ENCODE measurements around the gene TBC1D25. TPM values are rescaled to one million over a fixed set of nuclear protein-coding genes. Genes with fewer than 3 reads are reported as not detected.
A peak's percentile ranks its signal among the peaks of the same experiment; 100 is the strongest.

The TBC1D25 gene
- total RNA-seq, 1 donor from 2014 or later, result 14.6 TPM

- no peaks in the 10 kb centered on the region for H3K27me3 ChIP-seq
- peak; percentile 62 for ATAC-seq
- no peak for DNase-seq
- H3K9me3 ChIP-seq, result no peaks in the 10 kb centered on the region
- no peak overlapping the region for H3K27ac ChIP-seq
- TF ChIP-seq CTCF (IDR thresholded peaks at IDR 0.05), result peak; percentile 27
- no peaks in the 10 kb centered on the region for H3K36me3 ChIP-seq
- intact Hi-C loops (cut with DNase I), result no loop called here
- no peak overlapping the region for H3K4me3 ChIP-seq
- no peaks in the 10 kb centered on the region for H3K4me1 ChIP-seq
These were observed 45.6 kb upstream of the TBC1D25 start for GRCh38 chrX:48493890-48494364.

GRCh38 chrX:48496660-48497059 is 42.9 kb upstream of the TBC1D25 start:
- Histone ChIP-seq H3K4me1 (no peaks in the 10 kb centered on the region), H3K36me3 (no peaks in the 10 kb centered on the region), H3K9me3 (no peaks in the 10 kb centered on the region), H3K4me3 (no peak overlapping the region), H3K27me3 (no peaks in the 10 kb centered on the region), H3K27ac (no peak overlapping the region)
- TF ChIP-seq CTCF (IDR thresholded peaks at IDR 0.05), result no peak
- no peak for ATAC-seq
- DNase-seq, result no peak
- intact Hi-C loops (cut with DNase I), result no loop called here

GRCh38 chrX:48497871-48498270 is 41.6 kb upstream of the TBC1D25 start:
- DNase-seq, result no peak
- Histone ChIP-seq H3K4me3 (no peak overlapping the region), H3K27ac (no peak overlapping the region)

GRCh38 chrX:48498374-48498809 is 41.1 kb upstream of the TBC1D25 start:
- Histone ChIP-seq H3K4me1 (no peaks in the 10 kb centered on the region), H3K4me3 (no peak overlapping the region), H3K9me3 (no peaks in the 10 kb centered on the region), H3K27me3 (no peaks in the 10 kb centered on the region), H3K36me3 (no peaks in the 10 kb centered on the region), H3K27ac (no peak overlapping the region)
- DNase-seq (no peak), ATAC-seq (no peak)
- intact Hi-C loops (cut with DNase I), result no loop called here
- no peak for TF ChIP-seq CTCF (IDR thresholded peaks at IDR 0.05)

More at GRCh38 chrX:48497871-48498270, 41.6 kb upstream of the TBC1D25 start:
- H3K9me3 ChIP-seq, result no peaks in the 10 kb centered on the region
- ATAC-seq, result no peak
- H3K36me3 ChIP-seq, result no peaks in the 10 kb centered on the region
- no peaks in the 10 kb centered on the region for H3K27me3 ChIP-seq
- intact Hi-C loops (cut with DNase I), result no loop called here
- no peak for TF ChIP-seq CTCF (IDR thresholded peaks at IDR 0.05)
- no peaks in the 10 kb centered on the region for H3K4me1 ChIP-seq

- no peak overlapping the region for H3K27ac ChIP-seq
- no peaks in the 10 kb centered on the region for H3K9me3 ChIP-seq
- intact Hi-C loops (cut with DNase I), result no loop called here
- ATAC-seq (no peak), DNase-seq (no peak)
- H3K4me3 ChIP-seq, result no peak overlapping the region
- no peak for TF ChIP-seq CTCF (IDR thresholded peaks at IDR 0.05)
- H3K27me3 ChIP-seq, result no peaks in the 10 kb centered on the region
- no peaks in the 10 kb centered on the region for H3K36me3 ChIP-seq
- H3K4me1 ChIP-seq, result no peaks in the 10 kb centered on the region
These were observed 35.3 kb upstream of the TBC1D25 start for GRCh38 chrX:48504261-48504660.

- no peak for ATAC-seq
- no peaks in the 10 kb centered on the region for H3K9me3 ChIP-seq
- no peak overlapping the region for H3K27ac ChIP-seq
- no peak for TF ChIP-seq CTCF (IDR thresholded peaks at IDR 0.05)
- no peak for DNase-seq
- no peak overlapping the region for H3K4me3 ChIP-seq
- H3K36me3 ChIP-seq, result no peaks in the 10 kb centered on the region
- no peaks in the 10 kb centered on the region for H3K27me3 ChIP-seq
- intact Hi-C loops (cut with DNase I), result no loop called here
- no peaks in the 10 kb centered on the region for H3K4me1 ChIP-seq
These were observed 34.0 kb upstream of the TBC1D25 start for GRCh38 chrX:48505481-48505880.

Data from upper lobe of right lung (tissue), 1 donor.